Amygdala (tissue), 56 donors: Measurements from ENCODE around the gene TNIK.
A peak's percentile ranks its signal among the peaks of the same experiment; 100 is the strongest.
"Not testable (repeated sequence)": the region's sequence is repeated elsewhere in the genome, so short reads cannot be mapped to it uniquely, and the experiment has no call there.

Source experiments
- DNase-seq, 56 donors: peaks; one replicate each; lab custom pipeline; 2025; lab: John Stamatoyannopoulos, UW

Gene TNIK

DNA sequence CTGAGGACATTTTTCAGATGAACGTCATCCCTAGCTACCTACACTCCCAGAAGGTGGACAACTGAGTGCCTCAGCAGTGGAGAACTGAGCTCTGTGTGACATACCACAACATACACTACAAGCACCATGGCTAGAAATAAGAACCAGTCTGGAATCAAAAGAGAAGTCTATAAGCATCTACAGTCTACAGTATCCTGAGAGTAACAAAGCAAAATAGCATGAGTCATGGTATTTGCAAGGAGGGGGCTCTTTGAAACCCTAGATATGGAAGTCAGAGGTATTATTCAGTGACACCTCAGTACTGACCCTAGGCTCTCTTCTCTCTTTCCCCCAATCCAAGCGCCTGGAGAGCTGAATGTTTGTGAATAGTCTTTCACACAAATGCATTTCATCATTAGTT lies 87.5 kb downstream of the TNIK start:
- DNase-seq = no peak

DNA sequence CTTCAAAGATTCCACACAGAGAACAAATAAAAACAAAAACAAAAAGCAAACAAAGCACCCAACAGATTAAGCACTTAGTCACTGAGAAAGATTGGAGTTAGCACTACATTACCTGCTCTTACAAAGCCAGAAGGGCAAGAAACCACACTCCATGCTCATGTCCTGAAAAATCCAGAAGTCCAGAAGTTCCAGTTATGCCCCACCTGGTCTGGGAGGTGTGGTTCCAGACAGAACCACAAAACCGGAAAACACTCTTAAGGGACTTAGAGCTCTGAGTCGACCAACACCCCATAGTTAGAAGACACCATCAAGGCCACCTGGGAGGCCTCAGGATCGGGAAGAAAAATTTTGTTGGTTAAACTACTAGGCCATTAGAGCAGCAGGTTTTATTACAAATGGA lies 88.9 kb downstream of the TNIK start:
- DNase-seq = no peak

DNA sequence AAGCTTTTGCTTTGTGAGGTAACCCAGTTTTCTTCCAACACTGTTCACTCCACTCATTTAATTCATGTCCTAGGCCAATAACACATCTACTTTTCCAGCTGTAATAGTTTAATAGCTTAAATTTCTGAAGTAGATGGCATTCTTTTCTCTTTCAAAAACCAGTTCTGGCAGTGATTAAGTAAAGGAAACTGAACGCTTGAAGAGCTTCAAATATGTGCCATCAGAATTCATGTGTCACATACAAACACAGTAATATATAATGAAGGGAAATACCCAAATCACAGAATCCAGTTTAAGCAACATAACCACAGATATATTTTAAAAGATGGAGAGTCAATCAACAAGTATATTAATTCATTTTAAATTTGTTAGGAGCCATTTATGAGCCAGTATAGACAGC lies 91.0 kb downstream of the TNIK start:
- DNase-seq = no peak

DNA sequence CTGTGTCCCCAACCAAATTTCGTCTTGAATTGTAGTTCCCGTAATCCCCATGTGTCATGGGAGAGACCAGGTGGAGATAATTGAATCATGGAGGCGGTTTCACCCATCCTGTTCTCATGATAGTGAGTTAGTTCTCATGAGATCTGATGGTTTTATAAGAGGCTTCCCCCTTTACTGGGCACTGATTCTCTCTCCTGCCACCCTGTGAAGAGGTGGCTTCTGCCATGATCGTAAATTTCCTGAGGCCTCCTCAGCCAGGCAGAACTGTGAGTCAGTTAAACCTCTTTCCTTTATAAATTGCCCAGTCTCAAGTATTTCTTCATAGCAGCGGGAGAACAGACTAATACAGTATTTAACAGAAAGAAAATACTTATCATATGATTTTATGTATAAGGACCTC lies 93.5 kb downstream of the TNIK start:
- DNase-seq = not testable (repeated sequence)

DNA sequence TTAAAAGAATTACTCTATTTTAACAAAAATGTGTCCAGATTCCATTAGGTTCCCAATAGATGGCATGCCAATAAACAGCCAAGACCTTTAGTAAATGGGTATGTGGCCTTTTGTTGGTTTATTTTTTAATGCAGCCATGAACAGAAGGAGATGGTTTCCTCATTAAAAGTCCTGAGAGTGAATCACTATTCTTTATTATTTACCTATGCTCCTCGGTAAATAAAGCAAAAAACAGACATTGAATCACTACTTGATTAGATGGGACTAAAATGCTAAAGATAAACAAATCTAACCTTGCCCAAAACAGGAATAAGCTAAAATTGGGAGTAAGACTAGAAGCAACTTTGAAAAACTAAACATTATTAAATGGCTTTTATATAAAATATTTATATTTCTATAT lies 94.2 kb downstream of the TNIK start:
- no peak for DNase-seq

DNA sequence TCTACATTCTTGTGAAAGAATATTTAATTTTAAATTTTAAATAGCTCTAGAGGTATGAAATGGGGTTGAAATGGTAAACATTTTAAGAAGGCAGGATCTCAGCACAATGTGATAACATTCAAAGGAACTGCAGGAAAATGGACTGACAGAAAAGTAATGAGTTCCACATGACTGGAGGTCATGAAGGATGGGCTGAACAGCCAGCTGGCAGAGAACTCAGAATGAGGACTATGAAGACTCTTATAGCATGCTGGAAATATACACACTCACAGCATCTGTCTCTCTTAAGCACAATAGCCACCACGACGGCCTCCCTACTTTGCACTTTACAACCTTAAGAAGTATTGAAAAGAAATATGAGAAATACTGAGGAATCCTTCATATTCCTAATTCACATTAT lies 94.7 kb downstream of the TNIK start:
- no peak for DNase-seq

DNA sequence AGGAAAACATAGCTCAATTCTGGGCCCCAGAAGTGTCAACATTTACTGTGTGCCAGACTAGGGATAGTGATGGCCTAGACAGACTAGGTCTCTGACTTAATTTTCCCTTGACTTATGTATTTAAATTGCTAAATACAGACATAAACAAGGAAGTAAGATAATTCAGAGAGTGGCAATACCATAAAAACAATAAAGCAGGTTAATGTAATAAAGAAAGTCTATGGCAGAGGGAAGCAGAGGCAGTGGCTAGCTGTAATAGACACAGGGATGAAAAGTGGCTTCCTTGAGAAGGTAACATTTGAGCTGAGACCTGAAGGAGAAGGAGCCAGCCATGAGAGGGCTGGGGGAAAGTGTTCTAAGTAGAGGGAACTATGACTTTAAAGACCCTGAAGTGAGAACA lies 95.7 kb downstream of the TNIK start:
- DNase-seq = no peak

DNA sequence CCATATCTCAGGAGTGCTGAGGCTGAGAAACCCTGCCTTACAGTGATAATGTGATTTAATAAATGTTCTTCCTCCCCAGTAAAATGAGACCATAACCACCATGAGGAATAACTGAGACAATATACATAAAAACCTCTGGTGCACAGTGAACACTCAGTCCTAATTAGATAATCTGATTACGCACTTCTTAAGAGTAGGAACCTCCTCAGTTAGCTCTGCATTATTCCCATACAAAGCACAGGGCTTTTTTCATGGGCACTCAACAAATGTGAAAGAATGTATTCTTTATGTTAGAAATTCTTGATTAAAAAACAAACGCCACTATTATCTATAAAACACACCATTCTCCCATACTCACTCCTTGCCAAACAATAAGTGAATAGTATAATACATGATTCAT lies 97.0 kb downstream of the TNIK start:
- no peak for DNase-seq

DNA sequence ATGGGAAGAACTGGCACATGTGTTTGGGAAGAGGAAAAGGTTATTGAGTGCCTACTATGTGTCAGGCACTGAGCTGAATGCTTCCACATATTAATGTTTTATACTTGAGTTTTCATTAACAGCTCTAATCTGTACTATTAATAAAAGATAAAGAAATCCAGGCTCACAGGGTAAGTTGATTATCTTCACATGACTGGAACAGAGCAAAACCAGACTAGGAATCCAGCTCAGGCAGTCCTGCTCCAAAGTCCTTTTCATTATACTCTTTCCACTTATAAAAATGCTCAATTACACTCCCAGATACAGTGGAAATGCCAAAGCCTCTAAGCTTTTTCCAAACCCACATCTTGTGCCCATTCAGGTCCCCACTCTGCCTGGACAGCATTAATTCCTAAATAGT lies 97.6 kb downstream of the TNIK start:
- DNase-seq = no peak

DNA sequence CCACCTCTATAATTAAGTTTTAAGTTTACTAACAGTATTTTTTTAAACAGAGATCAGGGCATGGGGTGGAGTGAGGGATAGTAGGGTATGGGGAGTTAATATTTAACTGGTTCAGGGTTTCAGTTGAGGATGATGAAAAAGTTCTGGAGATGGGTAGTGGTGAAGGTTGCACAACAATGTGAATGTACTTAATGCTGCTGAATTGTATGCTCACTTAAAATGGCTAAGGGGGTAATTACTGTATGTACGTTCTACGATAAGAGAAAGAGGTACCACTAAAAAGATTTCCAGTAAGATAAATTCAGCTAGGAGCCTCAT lies 101.4 kb downstream of the TNIK start:
- no peak for DNase-seq

DNA sequence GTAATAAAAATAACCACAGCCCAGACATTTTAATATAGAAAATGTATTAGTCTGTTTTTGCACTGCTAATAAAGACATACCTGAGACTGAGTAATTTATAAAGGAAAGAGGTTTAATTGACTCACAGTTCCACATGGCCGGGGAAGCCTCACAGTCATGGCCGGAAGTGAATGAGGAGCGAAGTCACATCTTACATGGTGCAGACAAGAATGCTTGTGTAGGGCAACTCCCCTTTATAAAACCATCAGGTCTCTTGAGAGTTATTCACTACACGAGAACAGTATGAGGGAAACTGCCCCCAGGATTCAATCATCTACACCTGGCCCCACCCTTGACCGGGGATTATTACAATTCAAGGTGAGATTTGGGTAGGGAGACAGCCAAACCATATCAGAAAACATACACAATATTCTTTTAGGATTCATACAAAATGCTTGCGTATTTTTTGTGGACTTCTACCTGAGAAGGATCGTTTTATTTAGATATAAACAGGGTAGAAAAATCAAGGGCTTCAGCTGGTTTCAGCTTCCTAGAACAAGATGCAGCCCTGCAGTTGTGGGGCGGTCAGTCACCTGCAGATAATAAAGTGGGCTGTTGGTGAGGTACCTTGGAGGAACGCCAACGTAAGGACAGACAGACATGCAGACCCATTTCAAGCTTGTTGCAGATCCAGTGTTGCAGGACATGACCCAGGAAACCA lies 101.9 kb downstream of the TNIK start:
- DNase-seq = no peak

DNA sequence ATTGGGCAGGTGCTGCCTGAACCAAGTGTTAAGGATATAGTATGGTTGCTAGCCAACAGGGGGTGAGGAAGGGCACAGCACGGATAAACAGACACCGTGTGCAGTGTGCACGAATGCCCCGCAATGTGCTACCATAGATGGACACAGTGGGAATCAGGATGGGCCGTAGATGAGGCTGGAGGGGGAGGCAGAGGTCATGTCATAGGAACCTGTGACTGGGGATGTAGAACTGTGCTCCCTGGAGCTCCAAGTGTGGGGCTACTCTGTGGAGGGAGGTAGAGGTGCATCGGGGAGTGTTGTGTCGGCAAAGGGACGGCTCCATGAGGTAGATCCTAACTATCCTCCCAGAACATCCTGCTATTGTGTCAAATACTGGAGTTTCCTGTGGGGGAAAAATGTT lies 102.5 kb downstream of the TNIK start:
- DNase-seq = no peak

DNA sequence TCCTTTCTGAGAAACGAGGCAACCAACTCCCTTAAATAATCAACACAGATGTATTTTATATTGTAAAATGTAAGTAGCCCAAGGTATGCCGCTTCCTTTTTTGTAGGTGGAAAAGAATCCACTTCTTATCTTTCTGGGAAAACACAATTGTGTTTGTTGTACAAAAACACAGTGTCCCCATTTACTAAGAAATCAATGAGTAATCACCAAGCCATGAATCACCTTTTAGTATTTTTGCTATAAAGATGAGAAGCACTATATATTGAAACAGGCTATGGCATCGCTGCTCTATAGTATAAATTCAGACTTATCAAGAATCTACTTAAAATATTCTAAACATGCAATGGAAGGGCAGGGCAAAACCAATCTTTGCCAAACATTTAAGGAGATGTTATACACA lies 104.0 kb downstream of the TNIK start:
- DNase-seq = no peak

DNA sequence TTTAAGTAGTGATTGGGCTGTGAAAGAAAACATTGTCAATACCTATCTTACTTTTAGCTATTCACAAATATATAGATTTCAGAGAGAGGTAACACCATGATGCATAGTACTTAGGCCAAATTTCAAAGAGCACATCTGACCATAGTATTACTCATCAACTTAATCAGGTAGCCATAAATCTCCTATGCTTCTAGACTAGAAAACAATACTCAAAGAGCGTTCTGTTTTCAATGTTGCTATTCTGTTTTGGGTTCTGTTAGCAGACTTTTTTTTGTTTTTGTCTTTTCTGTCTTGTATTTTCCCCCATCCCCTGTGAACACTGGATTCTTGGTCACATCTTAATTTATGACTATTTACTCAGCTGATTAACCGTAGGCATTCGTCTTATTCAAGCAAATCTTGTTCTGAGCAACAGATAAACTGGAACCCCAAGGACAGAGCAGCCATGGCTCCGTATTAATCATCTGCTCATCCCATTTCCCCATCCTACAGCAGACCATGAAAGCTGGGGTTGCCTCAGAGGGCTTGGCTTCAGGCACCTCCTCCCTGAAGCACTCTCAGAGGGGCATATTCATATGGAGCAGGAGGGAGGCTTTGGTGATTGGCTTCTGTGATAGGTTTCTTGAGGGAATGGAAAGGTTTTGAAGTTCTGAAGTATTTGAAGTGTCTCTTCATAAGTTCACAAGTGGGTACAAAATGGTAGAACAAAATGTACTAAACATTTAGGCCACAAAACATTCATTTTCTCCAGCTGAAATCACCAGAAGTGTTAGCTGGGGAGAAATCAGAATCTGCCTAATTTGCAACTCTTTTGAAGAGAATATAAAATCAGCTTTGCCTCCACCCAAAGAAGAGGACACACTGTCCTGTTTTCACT lies 105.3 kb downstream of the TNIK start:
- no peak for DNase-seq

DNA sequence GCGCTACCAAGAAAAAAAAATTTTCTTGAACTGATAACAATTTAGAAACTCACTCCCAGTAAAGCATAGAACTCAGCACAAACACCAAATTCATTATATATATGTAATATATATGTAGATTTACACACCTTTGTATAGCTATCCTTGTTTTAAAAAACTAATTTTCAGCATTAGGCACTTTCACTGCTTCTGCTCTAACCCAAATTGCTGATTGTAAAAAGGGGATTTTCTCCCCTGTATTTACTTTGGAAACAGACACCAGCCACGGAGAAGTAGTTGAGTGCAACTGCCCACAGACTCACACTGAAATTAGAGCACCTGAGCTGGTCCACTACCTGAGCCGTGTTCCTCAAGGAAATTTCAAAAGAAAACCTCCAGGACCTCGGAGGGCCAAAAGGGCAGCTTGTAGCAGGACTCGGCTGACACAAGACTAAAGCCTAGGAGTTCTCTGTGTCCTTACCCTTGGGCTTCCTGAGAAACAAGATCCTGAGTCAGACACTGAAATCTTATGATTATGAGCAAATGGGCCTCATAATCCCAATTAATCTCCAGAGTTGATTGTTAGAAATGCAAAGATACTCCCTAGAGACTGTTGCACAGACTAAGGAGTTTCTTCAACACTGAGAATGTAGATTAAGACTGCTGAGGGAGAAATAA lies 106.0 kb downstream of the TNIK start:
- DNase-seq = no peak

DNA sequence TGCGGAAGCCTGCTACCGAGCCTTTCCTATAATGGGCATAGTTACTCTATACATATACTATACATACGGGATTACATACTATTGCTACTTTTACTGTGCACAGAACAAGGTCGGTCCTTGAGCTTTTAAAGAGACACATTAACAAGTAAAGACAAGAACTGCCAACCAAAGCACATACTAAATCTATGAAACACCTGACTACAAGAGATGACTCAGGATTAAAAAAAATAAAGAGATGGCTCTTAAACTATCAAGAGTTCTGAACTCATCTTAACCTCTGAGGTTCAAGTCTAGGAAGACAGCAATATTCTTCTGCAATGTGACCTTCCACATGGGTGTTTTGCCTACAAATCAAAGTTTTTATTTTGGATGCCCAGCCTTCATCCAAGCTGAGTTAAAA lies 106.8 kb downstream of the TNIK start:
- DNase-seq = no peak

DNA sequence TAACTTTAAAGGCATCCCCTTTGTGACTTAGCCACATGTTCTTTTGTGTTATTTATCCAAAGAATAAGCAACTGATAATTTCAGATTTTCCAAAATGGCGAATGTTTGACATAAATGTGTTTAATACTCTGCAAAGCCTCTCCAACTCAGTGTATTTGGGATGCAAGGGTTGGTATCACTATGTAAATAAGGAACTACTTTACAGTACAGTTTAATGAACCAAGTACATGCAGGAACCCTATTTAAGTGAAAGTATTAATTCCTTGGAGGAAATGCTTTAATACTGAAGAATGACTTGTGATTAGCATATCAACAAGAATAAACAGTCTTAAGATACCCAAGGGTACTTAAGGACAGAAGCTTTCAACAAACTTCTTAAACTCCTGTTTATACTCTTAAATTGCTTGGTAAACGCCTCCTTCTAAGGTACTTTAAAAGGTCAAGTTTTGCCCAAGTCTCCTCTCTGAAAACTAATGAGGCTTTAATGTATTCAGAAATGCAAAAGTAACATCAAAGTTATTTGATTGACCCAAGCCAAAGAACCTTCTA lies 107.7 kb downstream of the TNIK start:
- no peak for DNase-seq

DNA sequence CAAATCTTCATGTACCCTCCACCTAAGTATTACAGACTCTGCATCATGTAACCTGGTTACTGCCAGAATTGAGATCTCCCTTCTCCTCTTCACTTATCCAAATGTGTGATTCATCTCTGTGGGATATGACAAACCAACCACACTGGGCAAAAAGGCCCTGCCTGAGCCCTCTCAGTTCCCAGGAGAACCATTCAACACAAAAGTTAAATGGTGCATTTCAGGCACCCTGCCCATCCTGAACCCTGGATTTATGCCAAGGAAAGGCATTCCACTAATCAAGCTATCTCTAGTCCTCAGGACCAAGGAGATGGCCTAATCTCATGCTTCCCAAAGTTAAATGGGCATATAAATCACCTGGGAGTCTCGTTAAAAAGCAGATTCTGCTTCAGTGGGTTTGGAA lies 108.5 kb downstream of the TNIK start:
- DNase-seq = peak in 1 of 56 donors; percentile 25

DNA sequence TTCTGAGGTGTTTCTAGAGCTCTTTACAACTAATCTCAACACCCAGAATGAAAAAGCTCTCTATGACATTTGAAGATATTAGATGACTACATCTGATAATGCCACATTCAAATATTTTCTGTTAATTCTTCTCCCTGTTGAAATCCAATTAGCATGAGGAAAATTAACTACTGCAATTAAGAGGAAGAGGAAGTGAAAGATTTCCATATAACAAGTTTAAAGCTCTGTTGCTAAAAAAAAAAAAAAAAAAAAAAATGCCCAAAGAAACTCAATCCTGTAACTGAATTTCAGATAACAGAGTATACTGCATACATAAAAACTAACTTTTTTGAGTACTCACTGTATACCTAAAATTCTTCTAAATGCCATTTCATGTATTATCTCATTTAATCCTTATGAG lies 109.8 kb downstream of the TNIK start:
- no peak for DNase-seq

DNA sequence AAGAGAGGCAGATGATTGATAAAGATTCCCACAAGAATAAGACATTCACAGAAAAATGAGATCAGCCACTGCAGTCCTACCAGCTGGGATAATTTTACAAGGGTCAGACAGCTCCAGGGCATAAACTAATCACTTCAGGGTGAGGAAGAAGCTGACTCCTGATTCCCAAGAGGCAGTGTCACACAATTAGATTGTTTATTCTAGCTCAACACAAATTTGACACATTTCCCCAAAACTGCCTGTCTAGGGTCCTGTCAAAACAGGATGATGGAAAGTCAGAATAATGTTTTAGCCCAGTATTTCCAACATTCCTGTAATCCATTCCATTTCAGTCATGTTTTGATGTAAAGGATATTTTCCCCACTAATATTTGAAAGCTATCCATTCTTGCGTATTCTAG lies 110.8 kb downstream of the TNIK start:
- no peak for DNase-seq

DNA sequence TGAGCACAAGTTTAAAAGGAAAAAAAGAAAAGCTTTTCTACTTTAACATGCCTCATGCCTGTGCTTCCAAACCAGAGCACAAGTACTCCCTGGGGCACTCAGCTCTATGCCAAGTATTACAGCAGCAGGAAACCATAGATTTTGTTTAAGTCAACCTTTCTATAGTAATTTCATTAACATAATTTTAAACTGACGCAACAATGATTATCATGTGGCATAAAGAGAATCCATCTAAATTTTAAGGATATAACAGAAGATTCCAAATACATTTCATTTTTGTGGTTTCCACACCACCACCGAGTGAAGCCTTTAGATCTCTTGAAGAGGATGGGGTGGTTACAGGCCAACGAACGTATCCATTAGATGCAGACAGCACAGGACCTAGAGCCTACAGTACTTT lies 112.1 kb downstream of the TNIK start:
- DNase-seq = no peak
